CD1c-positive myeloid dendritic cell (primary cell): ENCODE data around the gene NSMF.
A peak's percentile ranks its signal among the peaks of the same experiment; 100 is the strongest.
"Not testable (repeated sequence)": the region's sequence is repeated elsewhere in the genome, so short reads cannot be mapped to it uniquely, and the experiment has no call there.

Source experiments
- DNase-seq: peaks from one replicate; pipeline ENCODE4 v3.0.0-alpha.2; 2016; ENCODE audit errors: extremely low spot score

Gene NSMF

GRCh38 chr9:137457406-137458193, 1.5 kb downstream of the NSMF start:
- DNase-seq = no peak

GRCh38 chr9:137456864-137457405, 2.2 kb downstream of the NSMF start:
- DNase-seq = no peak

GRCh38 chr9:137456061-137456863, 2.9 kb downstream of the NSMF start:
- no peak for DNase-seq

- DNase-seq = no peak
Observed at GRCh38 chr9:137455359-137455991, 3.7 kb downstream of the NSMF start.

GRCh38 chr9:137454597-137455358, 4.4 kb downstream of the NSMF start:
- no peak for DNase-seq

- DNase-seq = peak; percentile 49
Observed at GRCh38 chr9:137454145-137454596, 5.0 kb downstream of the NSMF start.

GRCh38 chr9:137453643-137454081, 5.5 kb downstream of the NSMF start:
- peak; percentile 83 for DNase-seq

- DNase-seq = no peak
Observed at GRCh38 chr9:137452761-137453642, 6.1 kb downstream of the NSMF start.

- DNase-seq = peak; percentile 14
Observed at GRCh38 chr9:137452006-137452760, 7.0 kb downstream of the NSMF start.

GRCh38 chr9:137451264-137452005, 7.7 kb downstream of the NSMF start:
- not testable (repeated sequence) for DNase-seq

GRCh38 chr9:137450539-137451222, 8.5 kb downstream of the NSMF start:
- DNase-seq = peak; percentile 45

GRCh38 chr9:137449931-137450538, 9.1 kb downstream of the NSMF start:
- DNase-seq = peak; percentile 18

- DNase-seq = no peak
Observed at GRCh38 chr9:137449081-137449844, 9.9 kb downstream of the NSMF start.

GRCh38 chr9:137448602-137448962, 10.6 kb downstream of the NSMF start:
- no peak for DNase-seq

GRCh38 chr9:137447722-137448601, 11.2 kb downstream of the NSMF start:
- DNase-seq = no peak

GRCh38 chr9:137446851-137447471, 12.2 kb downstream of the NSMF start:
- DNase-seq = peak; percentile 83
